HG02981 (cell line): ENCODE results near the gene RPAP3.

Source experiments
- ATAC-seq: cut with Tn5 transposase; IDR thresholded peaks from one replicate; pipeline ENCODE4 v1.9.1; 2021; ENCODE audit warnings: mild to moderate bottlenecking, moderate library complexity; ENCODE audit not compliant: unreplicated experiment

Gene RPAP3

DNA sequence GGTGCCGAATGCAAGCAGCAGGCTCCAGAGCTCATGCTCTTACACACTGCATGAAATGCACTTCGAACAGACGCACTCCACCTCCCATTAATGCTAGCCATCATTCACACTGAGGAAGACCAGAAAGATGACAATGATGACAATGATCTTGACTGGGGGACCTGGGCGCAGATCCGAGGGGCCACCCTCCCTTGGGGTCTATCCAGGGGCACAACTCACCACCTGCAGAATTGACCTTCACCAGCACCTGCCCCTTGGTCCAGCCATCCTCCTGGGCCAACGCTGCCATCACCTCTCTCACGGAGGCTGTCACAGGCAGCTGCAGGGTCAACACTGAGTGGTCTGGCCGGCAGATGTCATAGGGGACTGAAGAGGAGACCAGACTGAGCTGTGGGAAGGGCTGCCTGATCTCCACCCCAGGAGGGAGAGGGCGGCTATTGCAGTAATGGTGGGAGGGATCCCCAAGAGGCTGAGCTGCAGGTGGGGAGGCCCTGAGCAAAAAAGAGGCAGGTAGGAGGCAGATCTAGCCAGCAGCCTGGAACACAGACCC, 37.6 kb upstream of the RPAP3 start:
- no peak for ATAC-seq

DNA sequence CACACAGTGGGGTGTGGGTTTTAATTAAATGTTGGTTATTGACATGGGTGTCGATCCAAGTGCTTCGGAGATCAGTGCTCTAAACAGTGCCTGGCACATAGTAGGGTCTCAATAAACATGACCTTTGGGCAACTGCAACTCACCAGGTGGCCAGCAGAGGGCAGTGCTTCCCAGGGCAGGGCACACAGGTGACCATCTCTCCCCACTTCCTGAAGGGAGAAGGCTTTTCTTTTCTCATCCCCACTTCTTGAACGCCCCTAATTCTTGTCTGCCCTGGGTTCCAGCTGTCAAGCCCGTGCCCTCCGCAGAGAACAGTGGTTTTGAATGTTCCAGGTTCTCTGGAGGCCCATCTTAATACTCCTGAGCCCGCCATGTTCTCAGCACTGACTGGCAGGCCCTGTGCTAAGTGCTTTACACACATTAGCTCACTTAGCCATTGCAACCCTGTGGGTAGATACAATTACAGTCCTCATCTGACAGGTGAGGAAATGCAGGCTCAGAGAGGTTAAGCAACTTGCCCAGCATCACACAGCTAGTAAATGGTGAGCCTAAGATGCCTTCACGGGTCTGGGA, 36.5 kb upstream of the RPAP3 start:
- no peak for ATAC-seq

DNA sequence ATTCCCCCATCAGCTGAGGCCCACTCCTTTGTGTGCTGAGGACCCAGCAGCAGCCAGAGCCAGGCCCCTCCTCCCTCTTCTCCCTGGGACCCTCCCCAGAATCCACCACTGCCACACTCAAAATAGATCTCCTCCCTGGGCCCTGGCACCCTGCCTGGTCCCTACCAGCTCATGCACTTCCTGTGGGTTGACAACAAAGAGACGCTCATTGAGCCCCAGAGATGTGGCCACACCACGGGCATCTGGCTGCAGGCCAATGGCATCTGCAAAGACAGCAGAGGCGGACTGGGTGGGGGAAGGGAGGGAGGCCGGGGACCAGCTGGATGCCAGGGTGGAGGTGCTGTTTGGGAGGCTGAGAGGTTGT, 35.5 kb upstream of the RPAP3 start:
- no peak for ATAC-seq

DNA sequence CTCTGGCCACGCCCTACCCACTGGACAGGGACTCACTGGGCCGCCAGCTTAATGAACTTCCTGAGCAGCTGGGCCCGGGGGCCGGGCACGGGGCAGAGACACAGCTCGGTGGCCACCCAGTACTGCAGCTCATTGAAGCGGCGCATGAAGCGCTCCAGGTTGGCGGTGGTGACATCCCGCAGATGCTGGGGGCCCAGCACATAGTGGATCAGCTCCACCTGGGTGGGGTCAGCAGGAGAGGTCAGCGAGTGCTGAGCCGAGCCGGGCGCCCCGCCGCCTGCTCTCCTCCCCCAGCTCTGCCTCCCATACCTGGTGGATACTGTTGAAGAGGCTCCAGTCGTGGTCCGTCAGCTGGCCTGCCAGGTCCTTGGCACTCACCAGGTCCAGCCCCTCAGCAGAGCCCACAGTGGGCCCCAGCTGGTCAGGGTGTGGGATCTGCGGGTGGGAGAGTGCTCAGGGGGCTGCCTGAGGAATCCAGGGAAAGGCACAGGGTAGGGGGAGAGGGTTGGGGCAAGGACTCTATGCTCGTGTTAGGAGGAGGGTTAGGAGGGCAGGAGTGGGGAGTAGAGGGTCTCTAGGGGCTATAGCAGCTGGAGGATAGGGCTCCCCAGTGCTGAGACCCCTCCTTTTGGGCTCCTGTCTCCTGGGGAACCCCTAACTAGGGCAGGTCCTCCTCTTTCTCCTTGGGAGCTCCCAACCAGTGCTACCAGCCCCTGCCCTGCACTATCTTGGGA, 34.9 kb upstream of the RPAP3 start:
- ATAC-seq: peak; percentile 43

DNA sequence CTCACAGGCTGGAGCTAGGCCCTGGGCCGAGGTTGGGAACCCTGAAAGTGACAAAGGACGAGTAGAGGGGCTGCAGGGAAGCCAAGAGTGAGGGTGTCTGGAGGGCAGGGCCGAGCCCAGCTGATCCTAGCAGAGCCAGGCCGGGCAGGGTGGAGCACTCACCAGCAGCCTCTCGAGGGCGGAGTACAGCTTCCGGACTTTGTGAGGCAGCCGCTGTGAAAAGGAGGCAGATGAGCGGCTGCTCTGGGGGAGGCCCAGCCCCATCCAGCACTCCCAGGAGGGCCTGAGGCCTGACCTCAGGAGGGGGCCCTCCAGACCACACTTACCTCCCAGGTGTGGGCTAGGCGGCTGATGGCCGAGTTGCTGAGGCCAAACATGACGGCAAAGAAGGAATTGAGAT, 34.1 kb upstream of the RPAP3 start:
- ATAC-seq: peak; percentile 42

DNA sequence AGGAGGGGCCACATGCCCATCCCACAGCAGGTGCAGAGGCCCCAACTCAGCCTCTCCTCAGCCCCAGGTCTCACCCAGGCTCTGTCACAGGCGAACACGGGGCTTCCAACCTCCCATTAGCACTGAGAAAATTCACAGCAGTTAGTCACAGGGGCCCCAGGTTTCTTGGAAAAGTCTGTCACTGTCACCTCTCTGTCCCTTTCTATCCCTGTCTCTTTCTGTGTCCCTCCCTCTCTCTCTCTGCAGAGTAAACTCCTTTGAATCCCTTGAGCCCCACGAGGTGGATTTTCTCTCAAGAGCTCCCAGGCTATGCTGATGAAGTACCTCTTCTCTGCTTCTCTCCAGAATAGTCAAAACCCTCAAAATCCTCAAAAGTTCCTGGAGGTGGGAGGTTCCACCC, 33.5 kb upstream of the RPAP3 start:
- no peak for ATAC-seq

DNA sequence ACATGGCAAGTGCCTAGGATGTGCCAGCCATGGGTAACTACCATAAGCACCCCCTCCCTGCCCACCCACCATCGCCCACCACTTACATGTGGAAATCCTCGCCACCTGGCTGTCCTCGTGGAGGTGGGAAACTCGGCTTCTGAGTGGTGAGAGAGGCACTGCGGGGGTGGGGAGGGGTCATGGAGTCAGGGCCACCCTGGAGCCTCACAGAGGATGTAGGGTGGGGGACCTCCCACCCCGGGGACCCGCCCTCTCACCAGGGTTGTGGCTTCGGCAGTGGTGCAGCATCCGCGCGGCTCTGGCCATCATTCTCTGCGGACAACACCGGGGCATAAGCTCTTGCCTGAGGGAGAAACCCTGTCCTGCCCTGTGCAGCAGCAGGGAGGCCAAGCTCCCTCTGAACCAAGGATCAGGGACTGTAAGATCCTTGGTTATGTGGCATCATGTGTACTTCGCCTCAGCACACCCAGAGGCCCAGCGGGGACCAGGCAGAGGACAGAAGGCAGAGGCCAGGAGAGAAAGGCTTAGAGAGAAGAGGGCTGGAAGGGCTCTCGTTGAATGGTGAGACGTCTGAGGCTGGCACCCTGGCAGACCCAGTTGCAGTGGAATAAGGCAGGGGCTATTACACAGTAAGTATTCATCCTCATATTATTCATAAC, 32.2 kb upstream of the RPAP3 start:
- ATAC-seq: no peak

DNA sequence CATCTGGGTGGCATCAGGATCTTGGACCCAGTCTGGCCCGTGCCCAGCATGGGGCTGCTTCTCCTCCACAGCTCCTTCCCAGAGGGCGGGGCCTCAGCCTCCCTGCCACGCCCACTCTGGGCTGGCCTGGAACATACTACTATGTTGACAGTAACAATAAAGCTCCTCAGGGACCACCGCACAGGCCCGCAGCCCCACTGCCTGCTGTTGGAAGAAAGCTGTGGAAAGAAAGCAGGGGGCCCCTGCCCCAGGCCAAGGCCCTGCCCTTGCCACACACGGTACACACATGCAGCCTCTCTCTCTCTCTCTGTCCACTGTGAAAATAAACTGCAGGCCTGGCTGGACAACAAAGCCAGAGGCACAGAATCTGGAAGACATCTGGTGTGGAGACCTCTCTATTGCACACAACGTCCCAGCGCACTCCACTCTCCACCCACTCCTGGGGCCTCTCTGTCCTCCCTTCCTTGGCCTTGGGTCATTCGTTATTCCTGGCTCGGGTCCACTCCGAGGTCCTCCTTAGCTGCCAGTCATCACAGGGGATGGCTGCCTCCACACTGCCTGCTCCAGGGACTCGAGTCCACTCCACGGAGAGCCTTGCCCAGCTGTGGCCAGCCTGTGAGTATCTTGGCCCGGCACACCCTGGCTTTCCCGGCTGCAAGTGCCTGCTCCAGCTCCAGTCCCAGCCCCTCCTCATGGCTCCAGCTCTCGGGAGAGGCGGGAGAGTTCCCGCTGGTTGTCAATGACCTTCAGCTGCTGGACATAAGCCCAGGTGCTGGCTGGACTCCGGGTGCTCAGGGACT, 31.2 kb upstream of the RPAP3 start:
- ATAC-seq: no peak

DNA sequence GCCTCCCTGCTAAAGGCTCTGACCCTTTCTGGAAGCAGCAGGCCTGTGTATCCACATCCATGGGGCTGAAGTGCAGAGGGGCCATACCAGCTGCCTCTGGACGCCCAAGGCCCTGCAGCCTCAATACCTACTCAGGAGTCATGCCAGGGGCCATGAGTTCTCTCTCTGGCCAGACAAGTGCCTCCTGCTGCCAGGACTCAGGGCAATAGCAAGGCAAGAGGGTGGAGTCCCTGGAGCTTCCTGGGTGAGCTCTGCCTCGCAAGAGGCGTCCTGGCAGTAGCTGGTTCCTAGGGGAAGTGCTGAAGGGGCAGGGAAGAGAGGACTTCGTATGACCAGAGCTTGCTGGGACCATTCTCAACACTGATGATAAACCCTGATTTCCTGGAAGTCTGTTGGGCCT, 30.4 kb upstream of the RPAP3 start:
- no peak for ATAC-seq

DNA sequence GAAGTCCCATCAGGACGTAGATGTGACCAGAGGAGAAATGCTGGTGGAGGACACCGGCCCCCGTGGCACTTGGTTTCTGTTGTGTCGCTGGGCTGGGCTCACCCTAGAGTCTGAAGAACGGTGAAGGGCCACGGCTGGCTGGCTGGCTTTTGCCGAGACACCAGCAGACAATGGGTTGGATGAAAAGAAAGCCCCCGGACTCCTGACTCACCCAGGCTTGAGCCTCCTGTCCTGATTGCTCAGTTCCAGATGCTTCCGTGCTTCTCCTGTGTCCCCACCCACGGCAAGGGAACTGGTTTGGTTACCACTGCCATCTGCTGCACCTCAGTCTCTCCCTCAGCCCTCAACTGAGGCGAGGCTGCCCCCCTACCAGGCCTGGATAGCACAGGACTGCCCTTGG, 29.8 kb upstream of the RPAP3 start:
- no peak for ATAC-seq

DNA sequence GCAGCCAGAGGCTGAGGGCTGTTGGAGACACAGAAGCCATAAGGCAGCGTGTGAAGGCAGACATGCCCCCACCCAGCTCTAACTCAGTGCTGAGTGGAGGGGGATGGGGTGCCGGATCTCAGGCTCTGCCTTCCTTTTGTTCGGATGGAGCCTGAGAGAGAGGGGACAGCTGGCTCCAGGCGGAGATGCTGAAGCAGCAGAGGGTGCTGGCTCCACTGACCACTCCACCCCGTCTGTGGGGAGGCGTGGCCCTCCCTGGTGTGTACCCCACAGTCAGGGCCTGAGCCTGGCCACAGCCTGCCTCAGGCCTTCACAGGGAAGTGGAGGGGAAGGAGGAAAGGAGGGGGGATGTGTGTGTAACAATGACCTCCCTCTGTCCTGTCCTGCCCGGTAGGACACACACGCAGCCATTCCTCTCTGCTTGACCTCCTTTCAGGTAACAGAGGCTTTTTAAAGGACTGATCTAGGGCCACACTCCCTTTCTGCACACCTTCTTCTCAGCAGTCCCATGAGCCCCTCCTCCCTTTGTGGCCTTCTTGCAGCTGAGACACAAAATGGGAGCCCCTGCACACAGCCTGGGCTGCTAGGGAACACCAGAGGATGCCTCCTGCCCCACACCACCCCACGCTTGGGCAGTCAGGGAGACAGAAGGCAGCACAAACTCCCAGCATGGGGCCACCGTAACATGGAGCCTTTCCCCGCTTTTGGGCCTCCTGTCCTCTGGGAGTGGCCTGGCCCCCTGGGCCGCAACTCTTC, 29.1 kb upstream of the RPAP3 start:
- no peak for ATAC-seq

DNA sequence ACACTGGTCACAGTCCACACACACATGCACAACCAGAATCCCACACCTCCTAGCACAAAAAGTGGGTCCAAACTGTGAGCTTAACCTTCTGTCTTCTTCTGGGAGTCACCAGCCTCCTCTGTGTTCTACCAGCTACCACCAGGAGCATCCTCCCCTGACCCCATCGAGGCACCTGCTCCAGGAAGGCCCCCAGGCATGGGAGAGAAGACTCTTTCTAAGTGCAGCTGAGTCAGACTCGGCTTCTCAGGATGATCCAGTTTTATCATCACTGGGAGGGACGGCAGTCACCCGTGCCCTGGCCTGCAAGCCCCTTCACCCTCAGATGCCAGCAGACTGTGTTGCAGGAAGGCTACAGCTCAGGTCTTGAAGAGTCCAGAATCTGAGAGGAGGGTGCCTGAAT, 27.3 kb upstream of the RPAP3 start:
- no peak for ATAC-seq

DNA sequence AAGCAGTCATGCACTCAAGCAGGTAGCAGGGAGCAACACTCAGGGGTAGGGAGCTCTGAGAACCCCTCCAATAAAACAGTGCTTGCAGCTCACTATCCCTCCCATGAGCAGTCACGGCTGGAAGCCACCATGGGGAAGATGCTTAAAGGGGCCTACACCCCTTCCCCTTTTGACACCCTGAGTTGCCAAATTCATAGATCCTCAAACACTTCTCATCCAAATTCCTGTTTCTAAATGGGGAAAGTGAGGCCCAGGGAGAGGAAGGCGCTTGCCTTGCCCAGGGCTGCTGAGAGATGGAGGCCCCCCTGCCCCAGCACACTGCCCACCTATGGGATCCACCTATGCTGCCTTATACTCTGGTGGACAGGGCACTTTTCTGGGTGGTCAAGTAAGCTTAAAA, 26.7 kb upstream of the RPAP3 start:
- ATAC-seq: no peak

DNA sequence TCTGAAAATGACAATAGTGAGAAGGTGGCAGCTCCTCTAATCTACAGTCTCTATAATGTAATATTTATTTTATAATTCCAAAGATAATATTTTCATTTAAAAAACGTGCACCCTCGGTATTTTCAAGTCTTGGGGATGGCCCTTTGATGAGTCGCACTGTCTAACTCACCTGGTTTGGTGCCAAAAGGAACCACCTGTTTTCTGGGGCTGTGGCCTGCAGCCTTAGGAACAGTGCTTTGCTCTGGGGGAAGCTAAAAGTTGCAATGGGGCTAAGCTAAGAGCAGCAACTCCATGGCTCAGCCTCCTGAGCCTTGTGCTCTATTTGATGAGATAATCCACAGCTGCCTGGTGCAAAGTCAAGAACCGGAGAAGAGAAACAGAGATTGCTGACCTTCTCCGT, 25.9 kb upstream of the RPAP3 start:
- no peak for ATAC-seq

DNA sequence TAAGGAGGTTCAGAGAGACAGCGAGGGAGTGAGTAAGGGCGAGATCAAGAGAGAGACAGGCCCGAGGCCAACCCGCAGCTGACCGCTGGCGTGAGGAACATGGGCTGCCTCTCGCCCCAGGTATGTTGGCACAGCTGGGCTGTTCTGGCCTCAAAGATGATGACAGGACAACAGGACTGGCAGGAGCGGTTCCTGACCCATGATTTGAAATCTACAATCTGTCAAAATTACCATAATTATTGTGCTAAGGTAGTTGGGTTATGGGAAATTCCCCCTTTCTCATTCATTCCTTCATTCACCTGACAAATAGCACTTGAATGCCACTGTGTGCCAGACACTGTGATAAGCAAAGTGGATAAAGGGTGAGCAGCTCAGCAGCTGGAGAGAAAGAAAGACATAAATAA, 24.5 kb upstream of the RPAP3 start:
- ATAC-seq: no peak

DNA sequence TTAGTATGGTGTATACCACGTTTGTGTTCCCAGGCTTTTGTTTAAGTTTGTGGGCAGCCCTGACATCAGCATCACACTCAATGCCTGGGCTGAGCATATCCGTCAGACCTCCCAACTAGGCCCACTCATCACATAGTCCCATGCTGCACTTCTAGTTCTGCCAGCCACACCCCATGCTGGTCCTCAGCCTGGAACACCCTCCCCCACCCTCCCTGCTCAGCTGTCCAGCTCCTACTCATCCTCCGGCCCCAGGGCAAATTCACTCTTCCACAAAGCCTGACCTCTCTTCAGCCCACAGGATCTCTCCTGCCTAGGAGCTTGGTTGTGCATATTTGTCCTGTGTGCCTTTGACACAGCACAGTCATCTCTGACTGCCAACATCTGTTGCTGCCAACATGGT, 23.4 kb upstream of the RPAP3 start:
- no peak for ATAC-seq

DNA sequence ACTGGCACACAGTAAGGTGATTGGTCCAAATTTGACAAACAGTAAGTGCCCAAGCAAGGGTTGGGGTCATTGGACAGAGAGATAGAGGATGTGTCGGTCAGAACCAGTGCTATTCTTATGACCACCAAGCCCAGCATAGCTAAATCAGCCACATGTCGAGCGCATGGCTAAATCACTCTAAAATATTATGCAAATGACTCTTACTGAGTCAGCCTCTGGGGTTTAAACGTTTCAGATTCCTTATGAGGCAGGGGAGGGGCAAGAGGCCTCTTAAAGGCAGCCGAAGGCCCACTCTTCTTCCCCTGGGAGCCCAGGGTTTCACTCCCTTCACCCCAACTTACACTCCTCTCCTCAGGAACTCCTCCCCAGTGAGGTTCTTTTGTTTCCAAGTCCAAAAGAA, 20.1 kb upstream of the RPAP3 start:
- peak; percentile 77 for ATAC-seq

DNA sequence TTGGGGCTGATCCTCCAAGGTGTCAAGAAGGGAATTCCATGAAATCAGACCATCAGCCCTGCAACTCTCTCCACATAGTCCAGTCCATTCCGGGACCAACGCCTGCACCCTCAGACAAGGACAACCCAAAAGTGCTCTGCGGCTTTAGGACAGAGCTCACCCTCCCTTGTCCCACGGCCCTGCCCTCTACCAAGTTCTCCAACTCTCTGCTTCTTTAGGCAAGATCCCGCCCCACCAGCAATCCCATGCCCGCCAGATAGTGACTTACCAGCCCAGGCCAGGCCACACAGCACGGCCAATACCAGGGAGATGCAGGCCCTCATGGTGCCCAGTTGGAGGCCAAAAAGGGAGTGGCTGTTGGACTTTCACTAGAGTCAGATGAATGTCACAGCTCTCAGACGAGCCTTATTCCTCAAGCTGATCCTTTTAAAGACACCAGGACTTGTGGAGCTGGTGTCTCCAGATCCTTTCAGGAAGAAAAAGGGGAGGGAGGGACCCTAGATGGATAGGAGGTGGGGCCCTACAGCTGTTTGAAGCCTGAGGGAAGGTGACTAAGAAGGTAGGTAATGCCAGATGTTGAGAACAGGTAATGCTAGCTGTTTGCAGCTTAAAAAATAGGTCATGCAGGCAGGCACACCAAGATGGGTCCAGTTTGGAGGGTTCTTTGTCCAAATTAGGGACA, 19.4 kb upstream of the RPAP3 start, which contains the start of gene ENDOU:
TSS of gene ENDOU (minus strand) at position 400 of the 682 bp plus-strand sequence. CDS start at position 323, 77 bp downstream.
- no peak for ATAC-seq

DNA sequence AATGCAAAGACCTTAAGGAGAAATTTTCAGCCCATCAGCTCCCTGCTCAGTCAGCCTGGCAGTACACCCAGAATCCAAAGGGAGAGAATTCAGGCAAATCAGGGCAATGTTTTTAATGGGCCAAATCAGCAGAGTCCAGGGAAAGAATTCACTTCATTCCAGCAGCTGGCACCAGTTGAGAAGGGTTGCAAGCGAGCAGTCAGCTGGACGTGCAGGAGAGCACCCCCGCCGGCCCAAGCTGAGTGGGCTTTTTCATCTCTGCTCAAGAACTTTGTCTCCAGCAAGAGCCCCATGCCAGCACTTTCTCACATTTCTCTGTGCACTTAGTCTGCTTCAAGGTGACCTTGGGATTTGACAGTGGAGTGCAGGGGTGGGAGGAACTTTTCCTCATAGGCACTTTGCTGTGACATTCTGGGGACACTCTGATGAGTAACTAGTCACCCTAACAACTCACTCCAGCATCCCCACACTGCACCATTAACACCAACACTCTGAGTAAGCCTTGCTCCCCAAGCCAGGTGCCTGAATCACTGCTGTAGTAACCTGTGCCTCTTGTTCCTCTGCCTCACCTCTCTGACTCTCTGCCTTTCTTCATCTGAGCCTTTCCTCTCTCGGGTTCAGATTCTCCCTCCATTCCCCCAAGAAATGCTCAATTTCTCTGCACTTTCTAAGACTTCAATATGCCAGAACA, 17.3 kb upstream of the RPAP3 start:
- ATAC-seq: no peak
